NCI-H345 treated with DMSO at 0.1 percent for 48 hours (cell line): ENCODE measurements around the gene SMC6.

Experiments
- DNase-seq: peaks from one replicate; lab custom pipeline; 2025; ENCODE audit not compliant: unreplicated experiment; lab: John Stamatoyannopoulos, UW

The SMC6 gene

GRCh38 chr2:17768894-17769293, 15.3 kb upstream of the SMC6 start:
- no peak for DNase-seq

DNA sequence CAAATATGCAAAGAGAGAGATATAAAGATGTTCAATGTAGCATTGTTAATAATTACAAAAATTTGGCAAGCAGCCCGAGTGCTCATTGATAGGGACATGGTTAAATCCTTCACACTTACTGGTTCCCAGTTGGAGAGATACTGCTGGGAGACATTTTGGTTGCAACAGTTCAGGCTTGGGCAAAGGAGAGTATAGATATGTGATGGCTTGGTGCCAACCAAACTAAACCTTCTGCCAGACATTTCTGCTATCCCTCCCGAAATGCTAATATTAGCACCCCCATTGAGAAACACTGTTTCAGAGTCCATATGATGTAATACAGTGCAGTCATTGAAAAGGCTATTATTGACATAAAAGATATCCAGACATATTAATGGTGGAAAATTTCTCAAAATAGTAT, 11.8 kb upstream of the SMC6 start:
- DNase-seq = no peak

GRCh38 chr2:17763641-17764333, 10.2 kb upstream of the SMC6 start:
- no peak for DNase-seq

DNA sequence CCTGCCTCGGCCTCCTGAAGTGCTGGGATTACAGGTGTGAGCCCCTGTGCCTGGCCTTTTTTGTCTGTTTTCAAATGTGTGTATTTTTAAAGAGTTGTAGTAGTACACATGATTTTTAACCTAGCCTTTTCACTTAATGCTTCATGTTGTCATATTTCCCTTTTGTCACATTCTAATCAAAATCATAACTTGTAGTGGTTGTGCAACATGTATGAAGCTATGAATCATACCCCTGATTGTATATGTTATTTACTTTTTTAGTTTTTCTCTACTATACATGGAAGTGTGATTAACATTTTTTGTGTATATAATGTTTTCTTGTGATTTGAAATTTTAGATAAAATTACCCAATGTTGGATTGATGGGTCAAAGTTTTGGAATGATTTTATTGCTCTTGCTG, 8.8 kb upstream of the SMC6 start:
- DNase-seq = no peak

DNA sequence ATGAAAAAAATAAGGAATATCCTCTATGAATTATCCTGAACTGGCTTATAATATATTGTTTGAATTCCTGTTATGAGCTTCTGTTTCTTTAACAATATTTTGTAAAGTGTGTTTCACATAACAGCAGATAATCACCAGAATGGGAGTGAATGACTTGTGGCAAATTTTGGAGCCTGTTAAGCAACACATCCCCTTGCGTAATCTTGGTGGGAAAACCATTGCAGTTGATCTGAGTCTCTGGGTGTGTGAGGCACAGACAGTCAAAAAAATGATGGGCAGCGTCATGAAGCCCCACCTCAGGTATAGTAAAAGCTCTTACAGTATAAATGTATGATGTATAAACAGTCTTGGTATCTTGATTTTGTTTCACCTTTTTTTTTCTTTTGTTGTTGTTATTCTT, 6.2 kb upstream of the SMC6 start:
- no peak for DNase-seq

DNA sequence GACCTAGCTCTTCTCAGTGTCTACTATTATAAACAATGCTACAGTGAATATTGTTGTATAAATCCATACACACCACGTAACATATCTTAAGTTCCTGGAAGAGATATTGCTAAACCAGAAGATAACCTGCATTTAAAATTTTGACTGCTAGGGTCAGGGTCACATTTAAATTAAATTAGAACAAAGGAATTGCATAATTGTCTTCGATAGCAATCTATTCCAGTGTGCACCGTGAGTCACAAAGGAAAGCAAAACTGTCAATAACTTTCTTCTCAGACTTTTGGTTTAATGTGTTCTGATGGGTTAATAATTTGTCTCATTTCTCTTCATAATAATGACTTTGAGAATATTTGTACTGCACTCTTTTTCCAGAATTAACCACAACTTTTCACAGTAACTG, 4.5 kb upstream of the SMC6 start:
- no peak for DNase-seq

DNA sequence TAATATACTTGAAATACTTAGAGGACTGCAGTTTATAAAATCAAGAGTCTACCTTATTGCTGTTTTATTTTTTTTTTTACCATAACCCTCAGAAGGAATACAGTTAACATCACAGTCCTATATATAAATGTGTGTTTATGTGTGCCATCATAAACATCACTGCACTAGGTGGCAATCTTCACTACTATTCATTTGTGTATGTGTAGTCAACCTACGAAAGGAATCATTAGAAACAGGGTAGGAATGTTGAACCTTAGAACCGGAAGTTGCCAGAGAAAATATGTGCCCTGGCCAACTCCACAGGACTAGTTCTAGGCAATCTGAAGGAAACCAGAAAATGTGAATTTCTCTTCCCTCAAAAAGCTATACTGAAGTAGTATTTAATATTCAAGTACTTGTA, 3.7 kb upstream of the SMC6 start:
- DNase-seq = no peak

GRCh38 chr2:17756668-17757067, 3.1 kb upstream of the SMC6 start:
- no peak for DNase-seq

DNA sequence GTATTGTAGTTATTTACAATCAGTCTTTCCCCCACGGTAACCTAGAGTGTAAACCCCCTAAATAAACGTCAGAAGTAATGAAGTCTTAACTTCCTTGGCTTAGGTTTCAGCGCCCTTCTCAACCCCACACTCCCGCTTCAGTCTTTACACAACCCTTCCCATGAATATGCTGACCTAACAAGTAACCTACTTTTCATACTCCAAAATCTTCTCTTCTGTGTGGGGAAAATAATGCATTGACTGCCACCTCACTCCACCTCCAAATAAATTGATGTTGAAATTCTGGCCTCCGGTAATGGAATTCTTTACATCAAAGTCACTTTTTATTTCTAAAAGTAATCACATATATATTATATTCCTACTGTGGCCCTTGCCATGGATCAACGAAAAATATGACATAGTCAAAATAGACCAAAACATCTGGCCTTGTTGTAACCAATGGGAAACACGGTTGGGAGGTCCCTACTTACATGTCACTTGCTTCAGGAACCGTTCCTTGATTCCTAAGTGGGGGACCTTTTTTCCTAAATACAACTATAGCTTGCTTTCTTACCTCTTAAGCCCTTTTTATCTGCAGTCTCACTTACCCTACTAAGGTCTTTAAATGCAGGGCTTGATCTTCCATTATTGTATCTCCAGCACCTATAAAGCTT, 1.3 kb upstream of the SMC6 start:
- no peak for DNase-seq

DNA sequence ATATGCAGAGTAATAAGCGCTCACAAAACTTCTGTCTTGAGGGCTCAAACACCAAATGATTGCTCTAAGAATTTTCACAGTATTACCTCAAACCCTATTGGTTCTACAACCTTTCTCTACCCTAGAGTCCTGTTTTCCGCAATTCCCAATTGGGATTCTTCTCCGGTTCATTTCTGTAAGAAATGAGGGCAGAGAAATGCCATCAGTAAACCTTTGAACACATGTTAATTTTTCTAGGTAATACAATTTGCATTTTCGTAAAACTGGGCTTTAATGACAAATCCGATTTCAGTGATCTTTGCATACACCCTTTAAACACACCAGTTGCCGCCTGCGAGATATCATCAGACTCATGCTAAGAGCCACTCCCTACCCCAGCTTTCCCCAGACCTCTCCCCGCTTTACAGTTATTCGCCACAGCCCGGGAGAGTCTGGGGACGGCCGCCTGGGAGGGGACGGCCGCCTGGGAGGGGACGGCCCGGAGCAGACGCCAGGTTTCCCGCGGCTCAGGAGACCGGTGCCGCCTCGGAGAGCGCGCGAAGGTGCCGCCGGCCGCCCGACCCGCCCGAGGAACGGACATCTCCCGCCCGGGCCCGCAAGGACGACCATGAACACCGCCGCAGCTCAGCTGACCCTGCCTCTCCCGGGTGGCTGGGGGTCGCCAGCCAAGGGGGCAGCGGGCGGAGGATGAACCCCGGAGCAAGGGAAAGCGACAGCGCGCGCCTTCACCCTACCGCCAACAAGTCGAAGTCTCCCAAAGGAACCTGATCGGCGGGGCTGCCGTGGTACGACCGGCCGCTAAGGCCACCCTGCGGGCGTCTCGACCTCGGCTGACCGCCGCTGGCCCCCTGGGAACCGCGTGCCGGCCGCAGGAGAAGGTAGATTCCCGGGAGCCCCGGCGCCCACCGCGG, 463 bp downstream of the SMC6 start:
- no peak for DNase-seq

GRCh38 chr2:17752246-17752645, 1.4 kb downstream of the SMC6 start:
- no peak for DNase-seq

DNA sequence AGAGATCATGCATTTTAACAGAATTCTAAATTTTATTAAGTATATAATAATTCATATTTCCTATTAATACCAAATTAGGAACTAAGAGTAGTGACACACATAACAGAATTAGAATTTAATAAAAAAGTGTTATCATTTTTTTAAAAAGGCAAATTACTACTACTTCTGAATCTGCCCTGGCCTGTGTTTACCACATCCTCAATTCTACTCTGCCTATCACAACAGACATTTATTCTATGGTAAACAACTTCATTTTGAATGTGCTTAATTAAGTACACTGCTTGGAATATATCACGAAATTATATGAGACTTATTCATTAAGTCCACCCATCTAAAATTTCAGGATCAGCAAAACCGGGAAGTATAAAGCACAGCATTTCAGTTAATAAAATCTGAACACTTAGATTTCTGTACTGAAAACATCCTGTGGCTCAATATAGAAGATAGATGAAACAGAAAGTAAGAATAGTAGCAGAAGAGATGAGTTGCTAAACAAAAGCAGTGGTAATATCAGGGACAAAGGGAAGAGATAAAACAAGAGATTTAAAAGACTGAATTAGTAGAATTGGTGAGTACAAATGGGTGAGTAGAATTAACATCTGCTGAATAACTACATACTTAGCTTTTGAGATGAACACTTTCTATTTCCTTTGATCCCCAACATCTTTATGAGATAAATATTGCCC, 3.7 kb downstream of the SMC6 start:
- no peak for DNase-seq

DNA sequence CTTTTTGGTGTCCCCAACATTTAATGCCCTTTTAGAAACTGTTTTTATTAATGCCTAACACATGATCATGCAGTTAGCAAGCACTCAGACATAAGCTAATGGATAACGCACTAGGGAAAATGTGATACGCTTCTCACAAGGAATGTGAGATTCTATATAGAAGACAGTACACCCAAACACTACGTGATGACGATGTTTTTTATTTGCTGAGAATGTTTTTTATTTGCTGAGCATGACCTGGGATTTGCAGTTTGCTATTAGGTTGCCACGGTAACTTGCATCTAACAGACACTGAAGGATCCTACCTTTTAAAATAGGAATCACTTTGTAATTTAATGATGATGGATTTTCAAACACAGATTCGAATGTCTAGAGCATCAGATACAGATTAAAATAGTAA, 4.9 kb downstream of the SMC6 start:
- DNase-seq = no peak

GRCh38 chr2:17747684-17748452, 5.7 kb downstream of the SMC6 start:
- no peak for DNase-seq

DNA sequence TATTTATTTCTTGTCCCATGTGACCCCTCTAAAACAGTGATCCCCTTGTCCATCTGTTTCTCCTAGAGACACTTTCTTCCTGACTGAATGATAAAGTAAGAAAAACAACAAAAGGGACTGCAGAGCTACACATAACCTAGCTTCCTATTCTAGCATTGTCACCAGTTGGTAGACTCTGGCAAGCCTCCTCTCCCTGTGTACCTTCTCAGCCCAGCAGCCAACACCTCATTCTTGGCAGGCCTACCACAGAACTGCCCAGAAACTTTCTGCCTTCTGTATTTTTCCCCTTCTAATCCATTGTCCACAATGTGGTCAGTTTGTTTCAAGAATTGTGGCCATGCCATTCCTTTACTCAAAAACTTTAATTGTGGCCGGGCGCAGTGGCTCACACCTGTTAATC, 13.4 kb downstream of the SMC6 start:
- DNase-seq = no peak

- no peak for DNase-seq
Measured at GRCh38 chr2:17736989-17737388, 16.6 kb downstream of the SMC6 start.

- no peak for DNase-seq
Measured at GRCh38 chr2:17735864-17736263, 17.7 kb downstream of the SMC6 start.

- no peak for DNase-seq
Measured at GRCh38 chr2:17733599-17733998, 20.0 kb downstream of the SMC6 start.

- no peak for DNase-seq
Measured at GRCh38 chr2:17729880-17730279, 23.7 kb downstream of the SMC6 start.

GRCh38 chr2:17728210-17728609, 25.4 kb downstream of the SMC6 start:
- no peak for DNase-seq
